HepG2 (cell line): ENCODE results near the gene PTHLH. TPM values are rescaled to one million over a fixed set of nuclear protein-coding genes. Genes with fewer than 3 reads are reported as not detected.

Source experiments
- ATAC-seq: fragments of 200-7000 bp; cut with Tn5 transposase; 3 replicates; pipeline ENCODE4 v1.9.1; 2020; ENCODE audit warnings: mild to moderate bottlenecking, moderate library complexity
- BruUV-seq: library from RNA; stranded (reverse); fragments of 400-500 nt; replicated peaks from 2 replicates; lab custom pipeline; 2021; lab: Mats Ljungman, UMichigan
- CTCF ChIA-PET: fragments of 300-600 bp; formaldehyde crosslinking; extraction: SDS; loops from one replicate; lab custom pipeline; 2021; ENCODE audit warnings: low total read pairs, inconsistent platforms, low intra/inter-chr PET ratio; lab: Yijun Ruan, JAX
- POLR2A ChIA-PET: fragments of 350-600 bp; sonication (Branson Sonifier 250); formaldehyde crosslinking; loops from one replicate; lab custom pipeline; 2020; ENCODE audit warnings: antibody characterized with exemption, inconsistent platforms; lab: Yijun Ruan, JAX
- DNase-seq: peaks from one replicate; pipeline ENCODE4 v3.0.0-alpha.2; 2015; ENCODE audit warnings: low spot score
- FAIRE-seq: peaks from 3 replicates; lab custom pipeline; 2011; peaks lifted over from hg19 to GRCh38; lab: Jason Lieb, UNC
- H2AFZ ChIP-seq: one replicate; pipeline ENCODE4 v1.6.1; 2011; ENCODE audit warnings: low read length, inconsistent platforms
- H3K27ac ChIP-seq: fragments of 300-600 bp; 3 replicates; pipeline ENCODE4 v1.8.0; 2011; ENCODE audit warnings: mixed run types, mild to moderate bottlenecking, mixed read lengths, low read length, inconsistent platforms; ENCODE audit not compliant: insufficient read depth; ENCODE audit errors: extremely low read length
- H3K27me3 ChIP-seq, 2 experiments: fragments of 200-600 bp in 1 of 2; 2 replicates in 1 of 2; 3 replicates in 1 of 2; pipeline versions ENCODE4 v1.6.0 to v1.8.0; 2011; ENCODE audit warnings: low read length in 2 of 2, mild to moderate bottlenecking in 2 of 2, moderate library complexity in 2 of 2, inconsistent platforms in 1 of 2; ENCODE audit not compliant: insufficient read depth in 2 of 2, control insufficient read depth in 1 of 2
- H3K36me3 ChIP-seq, 2 experiments: fragments of 200-600 bp in 1 of 2; replicated peaks in 1 of 2; 2 replicates in 1 of 2; 3 replicates in 1 of 2; pipeline versions ENCODE4 v1.5.1 to v1.8.0; 2011; ENCODE audit warnings: low read length in 2 of 2, inconsistent platforms in 1 of 2; ENCODE audit not compliant: insufficient read depth in 2 of 2, control insufficient read depth in 1 of 2
- H3K4me1 ChIP-seq: 2 replicates; pipeline ENCODE4 v1.5.1; 2012; ENCODE audit warnings: low read length, inconsistent platforms; ENCODE audit not compliant: insufficient read depth
- H3K4me2 ChIP-seq: 2 replicates; pipeline ENCODE4 v1.6.0; 2011; ENCODE audit warnings: low read depth, low read length, inconsistent platforms
- H3K4me3 ChIP-seq, 3 experiments: fragments of 200-600 bp in 1 of 3; sonication (generic), shearing (Covaris generic) in 1 of 3; replicated peaks in 1 of 3; 2 replicates each; pipeline ENCODE4 v1.5.1; 2011 to 2016; ENCODE audit warnings: low read length in 3 of 3, inconsistent platforms in 2 of 3, low read depth in 2 of 3, mild to moderate bottlenecking in 2 of 3, control low read depth in 1 of 3, mixed read lengths in 1 of 3; ENCODE audit not compliant: insufficient read depth in 1 of 3
- H3K79me2 ChIP-seq: one replicate; pipeline ENCODE4 v1.6.1; 2011; ENCODE audit warnings: low read length, inconsistent platforms; ENCODE audit not compliant: insufficient read depth
- H3K9ac ChIP-seq: 2 replicates; pipeline ENCODE4 v1.6.0; 2011; ENCODE audit warnings: mild to moderate bottlenecking, low read depth, low read length, inconsistent platforms; ENCODE audit not compliant: insufficient read depth
- H3K9me3 ChIP-seq: 2 replicates; pipeline ENCODE4 v1.5.1; 2012; ENCODE audit warnings: mild to moderate bottlenecking, low read length
- H4K20me1 ChIP-seq: 2 replicates; pipeline ENCODE4 v1.6.0; 2011; ENCODE audit warnings: inconsistent platforms, mild to moderate bottlenecking, low read length, moderate library complexity; ENCODE audit not compliant: insufficient read depth
- ARID2 ChIP-seq: sonication (generic); formaldehyde crosslinking; IDR thresholded peaks from 2 replicates; pipeline ENCODE4 v1.8.1; 2022; ENCODE audit warnings: mild to moderate bottlenecking, missing genetic modification reagents, borderline replicate concordance
- CHD2 ChIP-seq: IDR thresholded peaks from 2 replicates; pipeline ENCODE4 v1.6.1; 2011; ENCODE audit warnings: low read depth, low read length, improper control_type of control experiment
- FOXJ3 ChIP-seq: sonication (generic); formaldehyde crosslinking; IDR thresholded peaks from 2 replicates; pipeline ENCODE4 v1.4.0; 2020; ENCODE audit warnings: missing genetic modification reagents, mild to moderate bottlenecking, borderline replicate concordance
- GATA4 ChIP-seq: sonication (generic); IDR thresholded peaks from 2 replicates; pipeline ENCODE4 v1.6.1; 2016; ENCODE audit warnings: antibody characterized with exemption, low read depth, borderline replicate concordance
- GLMP ChIP-seq: sonication (generic); formaldehyde crosslinking; IDR thresholded peaks from 2 replicates; pipeline ENCODE4 v1.9.0; 2021; ENCODE audit warnings: missing genetic modification reagents, mild to moderate bottlenecking, borderline replicate concordance
- IRF2 ChIP-seq: IDR thresholded peaks from 2 replicates; pipeline ENCODE4 v1.6.1; 2018; ENCODE audit warnings: missing genetic modification reagents, missing compliant biosample characterization
- MAFK ChIP-seq, 2 experiments: IDR thresholded peaks in 1 of 2; conservative IDR thresholded peaks in 1 of 2; 2 replicates each; pipeline ENCODE4 v1.6.1; 2011; ENCODE audit warnings: improper control_type of control experiment in 2 of 2, low read length in 2 of 2
- NKX3-1 ChIP-seq: sonication (generic); formaldehyde crosslinking; IDR thresholded peaks from 2 replicates; pipeline ENCODE4 v1.5.0; 2020; ENCODE audit warnings: missing genetic modification reagents
- TARDBP ChIP-seq: sonication (generic); formaldehyde crosslinking; IDR thresholded peaks from 2 replicates; pipeline ENCODE4 v1.8.0; 2022; ENCODE audit warnings: mild to moderate bottlenecking, missing genetic modification reagents
- ZNF782 ChIP-seq: sonication (generic); formaldehyde crosslinking; IDR thresholded peaks from 2 replicates; pipeline ENCODE4 v1.4.0; 2020; ENCODE audit warnings: missing genetic modification reagents, mild to moderate bottlenecking, borderline replicate concordance
- WGBS: methylation state at CpG from one replicate; pipeline ENCODE4 v1.1.6; 2017; ENCODE audit warnings: low lambda C conversion rate; 5-methylcytosine and 5-hydroxymethylcytosine counted together
- in situ Hi-C: cut with HindIII; loops from 2 replicates; pipeline ENCODE4 v1.10.0; 2017; ENCODE audit warnings: low pct_unique_long_range_greater_than_20kb; ENCODE audit not compliant: extremely low pct_ligation_motif_present
- intact Hi-C: fragments of 100-400 bp; cut with micrococcal nuclease; formaldehyde crosslinking; loops from one replicate; pipeline ENCODE4 v1.10.0; 2022; ENCODE audit not compliant: unreplicated experiment
- polyA plus RNA-seq, 8 experiments: library from polyadenylated mRNA; depleted of rRNA in 3 of 8; stranded (reverse) in 7 of 8; unstranded in 1 of 8; fragments of >200 nt; fragmentation: Illumina TruSeq in 4 of 8; extraction: Trizol in 4 of 8; gene quantifications; 2 replicates each; pipeline versions ENCODE4 v1.2.1 to v1.2.3, GENCODE V29; 2011 to 2016; ENCODE audit warnings: low read depth in 4 of 8, missing spikeins in 1 of 8, mixed read lengths in 1 of 8; ENCODE audit not compliant: insufficient read depth in 1 of 8
- total RNA-seq, 5 experiments: library from RNA; depleted of rRNA; stranded (reverse); fragments of >200 nt; fragmentation: Illumina TruSeq; extraction: Trizol; gene quantifications; 2 replicates each; pipeline ENCODE4 v1.2.3, GENCODE V29; 2016; ENCODE audit warnings: low read depth in 1 of 5

PTHLH gene
- total and polyA plus RNA-seq, 2 of the 13 experiments (the other 11 are each of a cell fraction or from before 2014, with no cell fraction given), result 0.22 TPM; not detected in 1

- no peak for ATAC-seq
- POLR2A ChIA-PET, result no interaction called here
- no peak overlapping the region for H2AFZ ChIP-seq
Observed at GRCh38 chr12:28017126-28017872, 44.8 kb upstream of the PTHLH start.

GRCh38 chr12:28015165-28015564, 42.6 kb upstream of the PTHLH start:
- H3K9me3 ChIP-seq, result no peaks in the 10 kb centered on the region
- peaks cover 0 to 4% of the 10 kb centered on the region in 2 experiments; a peak in 1 of 5 replicates for H3K27me3 ChIP-seq
- peaks cover 7% of the 10 kb centered on the region; the same call in 1 of the 2 replicates for H3K4me1 ChIP-seq
- DNase-seq (no peak), ATAC-seq (no peak), FAIRE-seq (no peak)
- TF ChIP-seq MAFK (conservative IDR thresholded peaks at IDR 0.05 in 1 of 2, IDR thresholded peaks at IDR 0.05 in 1 of 2; ENCODE audit: low read length in 2 of 2) (peak; percentile 37 to 61; a peak in 3 of 4 replicates), IRF2 (CRISPR knock-in tag) (no peak), FOXJ3 (CRISPR knock-in tag) (no peak)
- WGBS, result 5% methylated on average over 1 of the region's 1 CpG
- H2AFZ ChIP-seq, result no peak overlapping the region
- H4K20me1 ChIP-seq, result no peaks in the 10 kb centered on the region
- CTCF ChIA-PET, result no interaction called here
- POLR2A ChIA-PET, result no interaction called here
- intact Hi-C loops, result no loop called here
- H3K4me2 ChIP-seq, result no peak overlapping the region
- H3K9ac ChIP-seq, result no peak overlapping the region
- BruUV-seq, result no TSS peak
- no peak overlapping the region for H3K27ac ChIP-seq
- no peaks in the 10 kb centered on the region for H3K36me3 ChIP-seq
- in situ Hi-C loops, result no loop called here
- no peak overlapping the region for H3K4me3 ChIP-seq
- H3K79me2 ChIP-seq, result no peaks in the 10 kb centered on the region

More at GRCh38 chr12:28017126-28017872, 44.8 kb upstream of the PTHLH start:
- Histone ChIP-seq H3K36me3 (no peaks in the 10 kb centered on the region), H3K9me3 (no peaks in the 10 kb centered on the region), H4K20me1 (no peaks in the 10 kb centered on the region), H3K9ac (no peak overlapping the region), H3K27me3 (peaks cover 0 to 4% of the 10 kb centered on the region in 2 experiments; a peak in 1 of 5 replicates), H3K4me1 (peaks cover 27% of the 10 kb centered on the region), H3K79me2 (no peaks in the 10 kb centered on the region), H3K4me2 (no peak overlapping the region), H3K4me3 (no peak overlapping the region), H3K27ac (no peak overlapping the region)
- no peak for TF ChIP-seq ARID2 (CRISPR knock-in tag)
- TF ChIP-seq ZNF782, result no peak
- no peak for TF ChIP-seq CHD2
- TF ChIP-seq NKX3-1 (CRISPR knock-in tag), result no peak
- no peak for TF ChIP-seq GATA4
- TF ChIP-seq GLMP (CRISPR knock-in tag), result no peak
- TF ChIP-seq TARDBP (CRISPR knock-in tag), result no peak
- intact Hi-C loops, result no loop called here
- BruUV-seq, result no TSS peak
- in situ Hi-C loops, result no loop called here
- no peak for DNase-seq
- FAIRE-seq, result no peak
- 15% methylated on average over 4 of the region's 4 CpGs for WGBS
- CTCF ChIA-PET, result no interaction called here
